Measurements from ENCODE around the gene COL5A2. TPM values are rescaled to one million over a fixed set of nuclear protein-coding genes. Genes with fewer than 3 reads are reported as not detected.

The COL5A2 gene
- total RNA-seq, 2 experiments from 2014 or later, result 0.25 to 0.77 TPM

DNA sequence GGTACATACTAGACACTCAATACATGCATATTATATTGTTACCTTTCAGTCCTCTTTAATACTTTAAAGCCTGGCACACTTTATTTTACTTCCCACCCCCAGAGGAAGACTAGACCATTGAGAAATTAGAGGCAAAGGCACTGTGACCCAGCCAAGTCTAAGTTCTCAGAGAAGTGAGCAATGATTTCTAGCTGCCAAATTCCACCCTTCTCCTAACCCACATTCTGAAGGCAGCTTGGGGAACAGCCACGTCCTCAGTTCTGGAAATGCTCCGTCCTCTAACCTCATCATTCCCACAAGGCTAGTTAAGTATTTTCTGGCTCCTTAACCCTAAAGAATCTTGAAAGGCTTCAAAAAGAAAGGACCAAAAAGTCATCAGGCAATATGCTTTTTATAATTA is 86.6 kb downstream of the COL5A2 start:
- intact Hi-C loops (cut with DNase I, micrococcal nuclease), result loop anchor here in 1 of 2 experiments (1.0 to 10.0 kb wide), 3 partner anchors 194 to 542 kb away; no protein-coding TSS in a partner anchor
- no peak for ATAC-seq (ENCODE audit: poor library complexity)
- CTCF ChIA-PET, result no interaction called here
- Mint-ChIP-seq H3K36me3 (ENCODE audit: low read depth) (no peaks in the 10 kb centered on the region), H3K4me3 (no peak overlapping the region), H3K27ac (no peak overlapping the region), H3K9me3 (no peaks in the 10 kb centered on the region), H3K27me3 (no peaks in the 10 kb centered on the region), H3K4me1 (ENCODE audit: low read depth) (peaks cover 6% of the 10 kb centered on the region)
- no peak for DNase-seq
- H3K4me3 ChIP-seq (ENCODE audit: low read length), result no peak overlapping the region
- POLR2A ChIA-PET, result no interaction called here
- TF ChIP-seq, protein P1, sequence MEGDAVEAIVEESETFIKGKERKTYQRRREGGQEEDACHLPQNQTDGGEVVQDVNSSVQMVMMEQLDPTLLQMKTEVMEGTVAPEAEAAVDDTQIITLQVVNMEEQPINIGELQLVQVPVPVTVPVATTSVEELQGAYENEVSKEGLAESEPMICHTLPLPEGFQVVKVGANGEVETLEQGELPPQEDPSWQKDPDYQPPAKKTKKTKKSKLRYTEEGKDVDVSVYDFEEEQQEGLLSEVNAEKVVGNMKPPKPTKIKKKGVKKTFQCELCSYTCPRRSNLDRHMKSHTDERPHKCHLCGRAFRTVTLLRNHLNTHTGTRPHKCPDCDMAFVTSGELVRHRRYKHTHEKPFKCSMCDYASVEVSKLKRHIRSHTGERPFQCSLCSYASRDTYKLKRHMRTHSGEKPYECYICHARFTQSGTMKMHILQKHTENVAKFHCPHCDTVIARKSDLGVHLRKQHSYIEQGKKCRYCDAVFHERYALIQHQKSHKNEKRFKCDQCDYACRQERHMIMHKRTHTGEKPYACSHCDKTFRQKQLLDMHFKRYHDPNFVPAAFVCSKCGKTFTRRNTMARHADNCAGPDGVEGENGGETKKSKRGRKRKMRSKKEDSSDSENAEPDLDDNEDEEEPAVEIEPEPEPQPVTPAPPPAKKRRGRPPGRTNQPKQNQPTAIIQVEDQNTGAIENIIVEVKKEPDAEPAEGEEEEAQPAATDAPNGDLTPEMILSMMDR (IDR thresholded peaks at IDR 0.05), result no peak
- H3K27me3 ChIP-seq (ENCODE audit: control insufficient read depth in 1 of 2, insufficient read depth in 2 of 2, low read length in 2 of 2), result no peaks in the 10 kb centered on the region
- no peaks in the 10 kb centered on the region for H3K9me3 ChIP-seq (ENCODE audit: control insufficient read depth in 1 of 2, insufficient read depth in 1 of 2, low read length in 2 of 2)
- no peaks in the 10 kb centered on the region for H3K36me3 ChIP-seq (ENCODE audit: insufficient read depth, low read length)
- H3K27ac ChIP-seq (ENCODE audit: low read depth in 1 of 2, low read length in 2 of 2), result no peak overlapping the region
- H3K4me1 ChIP-seq (ENCODE audit: insufficient read depth, low read length), result no peaks in the 10 kb centered on the region

DNA sequence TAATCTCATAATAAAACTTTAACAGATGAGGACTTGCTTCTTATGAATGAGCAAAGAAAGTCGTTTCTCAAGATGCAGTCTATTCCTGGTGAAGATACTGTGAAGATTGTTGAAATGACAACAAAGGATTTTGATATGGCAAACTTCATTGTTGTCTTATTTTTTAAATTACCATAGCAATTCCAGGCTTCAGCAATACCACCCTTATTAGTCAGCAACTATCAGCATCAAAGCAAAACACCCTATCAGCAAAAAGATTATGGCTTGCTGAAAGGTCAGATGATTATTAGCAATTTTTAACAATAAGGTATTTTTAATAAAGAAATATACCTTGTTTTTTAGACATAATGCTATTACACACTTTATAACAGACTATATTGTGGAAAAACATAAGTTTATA is 88.3 kb downstream of the COL5A2 start:
- H3K4me3 ChIP-seq (ENCODE audit: low read length), result no peak overlapping the region
- ChIA-PET POLR2A (no interaction called here), CTCF (no interaction called here)
- no peaks in the 10 kb centered on the region for H3K36me3 Mint-ChIP-seq (ENCODE audit: low read depth)
- H3K9me3 ChIP-seq (ENCODE audit: control insufficient read depth in 1 of 2, insufficient read depth in 1 of 2, low read length in 2 of 2), result no peaks in the 10 kb centered on the region
- no peaks in the 10 kb centered on the region for H3K9me3 Mint-ChIP-seq
- H3K27me3 ChIP-seq (ENCODE audit: control insufficient read depth in 1 of 2, insufficient read depth in 2 of 2, low read length in 2 of 2), result no peaks in the 10 kb centered on the region
- no peak overlapping the region for H3K27ac ChIP-seq (ENCODE audit: low read depth in 1 of 2, low read length in 2 of 2)
- no peaks in the 10 kb centered on the region for H3K27me3 Mint-ChIP-seq
- DNase-seq, result no peak
- intact Hi-C loops (cut with DNase I, micrococcal nuclease), result loop anchor here in 1 of 2 experiments (5.0 to 10.0 kb wide), 2 partner anchors 196 to 544 kb away; no protein-coding TSS in a partner anchor
- no peak overlapping the region for H3K27ac Mint-ChIP-seq
- no peaks in the 10 kb centered on the region for H3K36me3 ChIP-seq (ENCODE audit: insufficient read depth, low read length)
- no peak for ATAC-seq (ENCODE audit: poor library complexity)
- peaks cover 6% of the 10 kb centered on the region for H3K4me1 Mint-ChIP-seq (ENCODE audit: low read depth)
- TF ChIP-seq, protein P1 (IDR thresholded peaks at IDR 0.05), result no peak
- H3K4me3 Mint-ChIP-seq, result no peak overlapping the region
- no peaks in the 10 kb centered on the region for H3K4me1 ChIP-seq (ENCODE audit: insufficient read depth, low read length)

DNA sequence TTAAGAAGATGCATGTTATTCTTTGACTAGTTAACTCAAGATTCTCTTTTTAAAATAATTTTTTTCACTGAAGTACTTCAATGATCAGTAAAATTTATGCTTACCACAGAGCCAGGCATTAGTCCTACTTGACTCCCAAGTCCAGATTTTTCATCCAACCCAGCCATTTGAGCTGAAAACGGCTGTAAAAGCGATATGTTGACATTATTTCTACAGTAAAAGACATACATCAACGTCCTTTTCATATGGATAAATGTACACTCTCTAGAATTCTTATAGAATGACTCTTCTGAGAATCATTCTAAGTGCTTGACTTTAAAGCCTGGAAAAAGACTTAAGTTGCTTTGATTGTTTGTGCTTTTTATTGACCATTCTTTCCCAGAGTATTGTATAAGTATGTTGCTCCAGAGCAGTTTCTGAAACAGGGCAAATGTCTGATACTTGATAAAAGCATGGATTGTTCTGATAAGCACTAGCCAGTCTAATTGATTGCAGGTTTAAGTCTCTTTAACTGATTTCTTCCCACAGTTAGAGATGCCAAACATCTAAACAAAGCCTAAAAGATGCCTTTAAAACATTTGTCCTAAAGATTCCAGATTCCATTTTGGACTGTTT is 90.9 kb downstream of the COL5A2 start:
- Histone ChIP-seq H3K36me3 (ENCODE audit: insufficient read depth, low read length) (no peaks in the 10 kb centered on the region), H3K4me1 (ENCODE audit: insufficient read depth, low read length) (no peaks in the 10 kb centered on the region), H3K27ac (ENCODE audit: low read depth in 1 of 2, low read length in 2 of 2) (no peak overlapping the region), H3K9me3 (ENCODE audit: control insufficient read depth in 1 of 2, insufficient read depth in 1 of 2, low read length in 2 of 2) (no peaks in the 10 kb centered on the region), H3K4me3 (ENCODE audit: low read length) (no peak overlapping the region), H3K27me3 (ENCODE audit: control insufficient read depth in 1 of 2, insufficient read depth in 2 of 2, low read length in 2 of 2) (no peaks in the 10 kb centered on the region)
- CTCF ChIA-PET, result no interaction called here
- TF ChIP-seq, protein P1 (IDR thresholded peaks at IDR 0.05), result no peak
- no peaks in the 10 kb centered on the region for H3K27me3 Mint-ChIP-seq
- POLR2A ChIA-PET, result no interaction called here
- no peaks in the 10 kb centered on the region for H3K9me3 Mint-ChIP-seq
- peaks cover 6% of the 10 kb centered on the region for H3K4me1 Mint-ChIP-seq (ENCODE audit: low read depth)
- H3K36me3 Mint-ChIP-seq (ENCODE audit: low read depth), result no peaks in the 10 kb centered on the region
- ATAC-seq (ENCODE audit: poor library complexity) (no peak), DNase-seq (no peak)
- H3K27ac Mint-ChIP-seq, result no peak overlapping the region
- intact Hi-C loops (cut with DNase I, micrococcal nuclease), result no loop called here
- H3K4me3 Mint-ChIP-seq, result no peak overlapping the region
